GM12875 (cell line): ENCODE measurements around the gene ZBTB48.

Experiments used
- H3K4me3 ChIP-seq: one replicate; pipeline ENCODE4 v1.5.1; 2011; ENCODE audit warnings: low read depth, low read length, control low read depth
- TF ChIP-seq, protein P1 (sequence below): IDR thresholded peaks from 2 replicates; pipeline ENCODE4 v1.5.1; 2011; ENCODE audit warnings: low read depth, mild to moderate bottlenecking, control low read depth, inconsistent platforms, low read length, moderate library complexity, borderline replicate concordance; ENCODE audit not compliant: insufficient read depth

The ZBTB48 gene

DNA sequence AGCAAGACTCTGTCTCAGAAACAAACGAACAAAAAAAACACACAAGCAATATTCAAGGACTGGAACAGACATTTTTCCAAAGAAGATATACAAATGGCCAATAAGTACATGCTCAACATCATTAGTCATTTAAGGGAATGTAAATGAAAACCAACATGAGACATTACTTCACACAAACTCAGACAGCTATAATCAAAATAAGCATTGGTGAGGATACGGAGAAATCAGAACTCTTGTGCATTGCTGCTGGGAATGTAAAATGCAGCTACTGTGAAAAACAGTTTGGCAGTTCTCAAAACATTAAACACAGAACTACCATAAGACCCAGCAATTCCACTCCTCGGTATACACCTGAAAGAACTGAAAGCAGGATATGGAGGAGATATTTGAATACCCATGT is 40.8 kb upstream of the ZBTB48 start:
- TF ChIP-seq, protein P1, sequence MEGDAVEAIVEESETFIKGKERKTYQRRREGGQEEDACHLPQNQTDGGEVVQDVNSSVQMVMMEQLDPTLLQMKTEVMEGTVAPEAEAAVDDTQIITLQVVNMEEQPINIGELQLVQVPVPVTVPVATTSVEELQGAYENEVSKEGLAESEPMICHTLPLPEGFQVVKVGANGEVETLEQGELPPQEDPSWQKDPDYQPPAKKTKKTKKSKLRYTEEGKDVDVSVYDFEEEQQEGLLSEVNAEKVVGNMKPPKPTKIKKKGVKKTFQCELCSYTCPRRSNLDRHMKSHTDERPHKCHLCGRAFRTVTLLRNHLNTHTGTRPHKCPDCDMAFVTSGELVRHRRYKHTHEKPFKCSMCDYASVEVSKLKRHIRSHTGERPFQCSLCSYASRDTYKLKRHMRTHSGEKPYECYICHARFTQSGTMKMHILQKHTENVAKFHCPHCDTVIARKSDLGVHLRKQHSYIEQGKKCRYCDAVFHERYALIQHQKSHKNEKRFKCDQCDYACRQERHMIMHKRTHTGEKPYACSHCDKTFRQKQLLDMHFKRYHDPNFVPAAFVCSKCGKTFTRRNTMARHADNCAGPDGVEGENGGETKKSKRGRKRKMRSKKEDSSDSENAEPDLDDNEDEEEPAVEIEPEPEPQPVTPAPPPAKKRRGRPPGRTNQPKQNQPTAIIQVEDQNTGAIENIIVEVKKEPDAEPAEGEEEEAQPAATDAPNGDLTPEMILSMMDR, result no peak
- H3K4me3 ChIP-seq, result no peak overlapping the region

DNA sequence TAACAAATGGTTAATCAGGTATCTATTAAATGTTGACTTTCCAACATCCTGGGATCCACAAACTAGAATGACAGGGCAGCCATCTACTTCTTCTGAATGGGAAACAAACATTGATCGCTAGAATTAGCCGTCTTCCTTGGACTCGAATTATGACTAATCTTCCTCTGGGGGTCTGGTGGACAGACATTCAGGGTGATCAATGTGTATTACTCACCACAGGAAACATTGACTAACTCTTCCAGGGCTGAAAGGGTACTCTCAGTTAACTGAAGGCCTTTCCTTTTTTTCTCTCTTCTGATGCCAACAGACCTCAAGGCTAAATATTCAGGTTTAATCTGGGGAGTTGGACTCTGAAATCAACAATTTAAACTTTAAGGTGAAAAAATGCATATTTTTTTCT is 35.0 kb upstream of the ZBTB48 start:
- TF ChIP-seq, protein P1, result no peak
- no peak overlapping the region for H3K4me3 ChIP-seq

- TF ChIP-seq, protein P1, result no peak
- no peak overlapping the region for H3K4me3 ChIP-seq
These were observed 34.3 kb upstream of the ZBTB48 start for GRCh38 chr1:6545276-6546112.

GRCh38 chr1:6546326-6546725 is 33.5 kb upstream of the ZBTB48 start:
- TF ChIP-seq, protein P1, result no peak
- H3K4me3 ChIP-seq, result no peak overlapping the region

DNA sequence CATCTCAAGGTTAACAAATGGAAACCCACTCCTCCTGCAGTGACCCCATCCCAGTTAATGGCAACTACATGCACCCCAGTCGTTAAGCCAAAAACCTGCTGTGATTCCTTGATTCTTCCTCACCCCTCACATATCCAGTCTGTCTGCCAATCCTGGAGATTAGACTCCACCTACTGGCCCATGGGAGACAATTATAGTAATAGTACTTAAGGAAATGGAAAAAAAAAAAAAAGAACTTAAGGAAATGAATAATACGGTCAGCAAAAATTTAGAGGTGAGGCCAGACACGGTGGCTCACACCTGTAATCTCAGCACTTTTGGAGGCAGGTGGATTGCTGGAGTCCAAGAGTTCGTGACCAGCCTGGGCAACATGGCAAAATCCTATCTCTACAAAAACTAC is 32.5 kb upstream of the ZBTB48 start:
- TF ChIP-seq, protein P1, result no peak
- no peak overlapping the region for H3K4me3 ChIP-seq

DNA sequence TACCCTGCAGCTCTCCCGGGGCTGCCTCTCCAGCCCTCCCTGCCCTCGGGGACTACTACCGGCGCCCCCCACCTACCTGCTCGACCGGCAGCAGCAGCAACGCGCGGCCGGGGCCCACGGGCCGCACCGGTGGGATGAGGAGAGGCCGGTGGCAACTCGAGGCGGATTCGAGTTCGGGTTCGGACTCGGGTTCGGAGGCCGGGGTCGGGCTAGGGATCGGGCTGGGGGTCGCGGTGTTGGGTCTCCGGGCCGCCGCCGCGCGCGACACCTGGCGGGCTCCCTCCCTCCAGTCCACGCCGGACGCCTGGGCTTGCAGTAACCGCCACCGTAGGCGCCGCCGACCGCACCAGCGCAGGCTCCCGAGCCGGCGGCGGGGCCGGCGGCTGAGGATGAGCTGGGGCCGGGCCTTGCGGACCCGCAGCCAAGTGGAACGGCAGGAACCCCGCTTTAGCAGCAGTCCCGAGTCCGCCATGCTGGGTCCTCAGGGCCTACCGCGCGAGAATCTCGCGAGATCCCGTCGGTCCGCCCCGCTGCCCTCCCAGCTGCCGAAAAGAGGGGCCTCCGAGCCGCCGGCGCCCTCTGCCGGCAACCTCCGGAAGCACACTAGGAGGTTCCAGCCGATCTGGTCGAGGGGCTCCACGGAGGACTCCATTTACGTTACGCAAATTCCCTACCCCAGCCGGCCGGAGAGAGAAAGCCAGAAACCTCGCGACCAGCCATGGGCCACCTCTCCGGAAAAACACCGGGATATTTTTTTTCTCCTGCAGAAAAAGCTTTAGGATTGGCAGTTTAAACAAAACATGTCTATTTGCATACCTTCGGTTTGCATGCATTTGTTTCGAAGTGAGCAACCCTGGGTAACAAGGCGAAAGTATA is 25.5 kb upstream of the ZBTB48 start, which contains the start of gene NOL9:
Gene NOL9 (minus strand): TSS at position 483 of the 876 bp plus-strand sequence. CDS start 11 bp downstream, at position 472.
- TF ChIP-seq, protein P1, result peak; percentile 95
- peak within 1 kb of the TSS; percentile 98 for H3K4me3 ChIP-seq
